ENCODE results near the gene MYO1D. TPM values are rescaled to one million over a fixed set of nuclear protein-coding genes. Genes with fewer than 3 reads are reported as not detected.
"Not testable (repeated sequence)": the region's sequence is repeated elsewhere in the genome, so short reads cannot be mapped to it uniquely, and the experiment has no call there.

The MYO1D gene
- total and polyA plus RNA-seq, 8 donors, result 22.0 to 92.8 (median 27.4) TPM

GRCh38 chr17:32896647-32897258, 19.8 kb upstream of the MYO1D start:
- H3K36me3 ChIP-seq, result no peaks in the 10 kb centered on the region
- intact Hi-C loops (cut with DNase I), result no loop called here
- DNase-seq (no peak), ATAC-seq (no peak)
- no peaks in the 10 kb centered on the region for H3K9me3 ChIP-seq
- no peak for TF ChIP-seq CTCF (IDR thresholded peaks at IDR 0.05)
- H3K4me3 ChIP-seq, result no peak overlapping the region
- no peak overlapping the region for H3K27ac ChIP-seq
- no peaks in the 10 kb centered on the region for H3K4me1 ChIP-seq
- H3K27me3 ChIP-seq, result no peaks in the 10 kb centered on the region

- H3K27ac ChIP-seq, result no peak overlapping the region
- intact Hi-C loops (cut with DNase I), result no loop called here
- H3K4me3 ChIP-seq, result no peak overlapping the region
- H3K4me1 ChIP-seq, result no peaks in the 10 kb centered on the region
- TF ChIP-seq CTCF (IDR thresholded peaks at IDR 0.05), result no peak
- no peak for ATAC-seq
- no peaks in the 10 kb centered on the region for H3K27me3 ChIP-seq
- no peak for DNase-seq
- no peaks in the 10 kb centered on the region for H3K9me3 ChIP-seq
- no peaks in the 10 kb centered on the region for H3K36me3 ChIP-seq
These were observed 17.3 kb upstream of the MYO1D start for GRCh38 chr17:32894245-32894644.

- intact Hi-C loops (cut with DNase I); H3K9me3 ChIP-seq; H3K27me3 ChIP-seq; H3K4me1 ChIP-seq; H3K27ac ChIP-seq; H3K36me3 ChIP-seq; ATAC-seq; H3K4me3 ChIP-seq; DNase-seq: not testable (repeated sequence)
These were observed 10.5 kb upstream of the MYO1D start for GRCh38 chr17:32887410-32887809.

- H3K36me3 ChIP-seq; H3K4me3 ChIP-seq; H3K27me3 ChIP-seq; intact Hi-C loops (cut with DNase I); H3K4me1 ChIP-seq; H3K9me3 ChIP-seq; ATAC-seq; H3K27ac ChIP-seq; DNase-seq: not testable (repeated sequence)
These were observed 10.0 kb upstream of the MYO1D start for GRCh38 chr17:32886951-32887350.

- H3K27ac ChIP-seq, result no peak overlapping the region
- DNase-seq (no peak), ATAC-seq (no peak)
- H3K27me3 ChIP-seq, result peaks cover 0 to 6% of the 10 kb centered on the region in 2 donors
- intact Hi-C loops (cut with DNase I), result no loop called here
- TF ChIP-seq CTCF (IDR thresholded peaks at IDR 0.05), result no peak
- H3K4me1 ChIP-seq, result peaks cover 3 to 6% of the 10 kb centered on the region in 2 donors
- no peaks in the 10 kb centered on the region for H3K36me3 ChIP-seq
- no peak overlapping the region for H3K4me3 ChIP-seq
- H3K9me3 ChIP-seq, result no peaks in the 10 kb centered on the region
These were observed 5.8 kb upstream of the MYO1D start for GRCh38 chr17:32882734-32883133.

GRCh38 chr17:32882029-32882428, 5.1 kb upstream of the MYO1D start:
- DNase-seq (no peak), ATAC-seq (no peak)
- Histone ChIP-seq H3K36me3 (no peaks in the 10 kb centered on the region), H3K4me1 (peaks cover 8 to 11% of the 10 kb centered on the region in 2 donors), H3K9me3 (no peaks in the 10 kb centered on the region), H3K27ac (no peak overlapping the region), H3K27me3 (peaks cover 0 to 6% of the 10 kb centered on the region in 2 donors), H3K4me3 (no peak overlapping the region)
- intact Hi-C loops (cut with DNase I), result no loop called here
- TF ChIP-seq CTCF (IDR thresholded peaks at IDR 0.05), result no peak
